ENCODE data around the gene DUSP3.

DNA sequence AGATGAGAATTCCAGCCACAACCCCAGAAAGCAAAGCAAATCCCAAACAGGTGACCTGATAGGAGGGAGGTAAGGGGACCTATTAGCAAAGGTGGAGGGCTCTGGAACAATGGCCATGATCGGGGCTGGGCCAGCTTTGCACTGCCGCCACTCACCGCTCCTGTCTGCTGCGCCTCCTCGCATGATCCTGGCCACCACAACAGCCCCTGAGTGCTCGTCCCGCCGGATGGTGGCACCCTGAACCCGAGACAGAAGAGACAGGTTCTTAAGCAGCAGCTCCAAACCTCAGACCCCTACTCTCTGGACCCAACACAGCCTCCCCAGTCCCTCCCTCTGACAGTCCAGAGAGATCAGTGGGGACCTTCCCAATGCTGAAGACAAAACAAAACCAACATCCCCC lies 48.8 kb upstream of the DUSP3 start:
- TF ChIP-seq, protein P1, sequence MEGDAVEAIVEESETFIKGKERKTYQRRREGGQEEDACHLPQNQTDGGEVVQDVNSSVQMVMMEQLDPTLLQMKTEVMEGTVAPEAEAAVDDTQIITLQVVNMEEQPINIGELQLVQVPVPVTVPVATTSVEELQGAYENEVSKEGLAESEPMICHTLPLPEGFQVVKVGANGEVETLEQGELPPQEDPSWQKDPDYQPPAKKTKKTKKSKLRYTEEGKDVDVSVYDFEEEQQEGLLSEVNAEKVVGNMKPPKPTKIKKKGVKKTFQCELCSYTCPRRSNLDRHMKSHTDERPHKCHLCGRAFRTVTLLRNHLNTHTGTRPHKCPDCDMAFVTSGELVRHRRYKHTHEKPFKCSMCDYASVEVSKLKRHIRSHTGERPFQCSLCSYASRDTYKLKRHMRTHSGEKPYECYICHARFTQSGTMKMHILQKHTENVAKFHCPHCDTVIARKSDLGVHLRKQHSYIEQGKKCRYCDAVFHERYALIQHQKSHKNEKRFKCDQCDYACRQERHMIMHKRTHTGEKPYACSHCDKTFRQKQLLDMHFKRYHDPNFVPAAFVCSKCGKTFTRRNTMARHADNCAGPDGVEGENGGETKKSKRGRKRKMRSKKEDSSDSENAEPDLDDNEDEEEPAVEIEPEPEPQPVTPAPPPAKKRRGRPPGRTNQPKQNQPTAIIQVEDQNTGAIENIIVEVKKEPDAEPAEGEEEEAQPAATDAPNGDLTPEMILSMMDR (IDR thresholded peaks at IDR 0.05): no peak
- TF ChIP-seq POLR2AphosphoS5 (IDR thresholded peaks at IDR 0.05) (no peak), POLR2A (IDR thresholded peaks at IDR 0.05) (no peak)
